ENCODE measurements around the gene STAC3. TPM values are rescaled to one million over a fixed set of nuclear protein-coding genes. Genes with fewer than 3 reads are reported as not detected.

The STAC3 gene
- total and polyA plus RNA-seq, 2 experiments from 2014 or later, result 0.48 to 3.0 TPM

- TF ChIP-seq ZNF462 (CRISPR knock-in tag; IDR thresholded peaks at IDR 0.05) (no peak), JUNB (IDR thresholded peaks at IDR 0.05; ENCODE audit: unreplicated experiment) (no peak)
Observed at GRCh38 chr12:57196956-57197355, 54.0 kb downstream of the STAC3 start (continued).

- H2AFZ ChIP-seq, result no peak overlapping the region
- no peak overlapping the region for H3K4me2 ChIP-seq
- peaks cover 16% of the 10 kb centered on the region for H3K27me3 Mint-ChIP-seq (ENCODE audit: insufficient read depth, low read depth, poor library complexity)
- no peaks in the 10 kb centered on the region for H3K4me1 ChIP-seq (ENCODE audit: insufficient read depth)
- ATAC-seq (no peak), DNase-seq (ENCODE audit: low spot score) (no peak)
- no peaks in the 10 kb centered on the region for H3K4me1 Mint-ChIP-seq
- no peak overlapping the region for H3K4me3 ChIP-seq
- 0 out of 2 replicates have a peak, but pooled peaks cover 5% of the 10 kb centered on the region for H3F3A ChIP-seq (replicated peaks; ENCODE audit: low read depth)
- no peak overlapping the region for H3K27ac Mint-ChIP-seq
- no peak overlapping the region for H3K27ac ChIP-seq (ENCODE audit: low read depth)
- H3K9me3 Mint-ChIP-seq, result no peaks in the 10 kb centered on the region; the same call in 2 of the 3 replicates
- peaks cover 30% of the 10 kb centered on the region for H3K36me3 ChIP-seq (ENCODE audit: insufficient read depth)
- H3K36me3 Mint-ChIP-seq (ENCODE audit: low read depth), result peaks cover 91% of the 10 kb centered on the region
- H4K20me1 ChIP-seq (replicated peaks; ENCODE audit: insufficient read depth), result no peaks in the 10 kb centered on the region; the same call in 1 of the 2 replicates
- no peaks in the 10 kb centered on the region for H3K79me2 ChIP-seq (replicated peaks; ENCODE audit: insufficient read depth)
- no peak overlapping the region; the same call in 2 of the 3 replicates for H3K4me3 Mint-ChIP-seq
- H3K9me2 ChIP-seq (ENCODE audit: insufficient read depth), result no peaks in the 10 kb centered on the region
- no peaks in the 10 kb centered on the region for H3K27me3 ChIP-seq (ENCODE audit: insufficient read depth)
- TF ChIP-seq CTCF (conservative IDR thresholded peaks at IDR 0.05; ENCODE audit: low read depth in 2 of 2), result no peak
- no peak for TF ChIP-seq STAT1 (IDR thresholded peaks at IDR 0.05; ENCODE audit: unreplicated experiment)
- no peak for TF ChIP-seq ZNF331 (CRISPR knock-in tag; IDR thresholded peaks at IDR 0.05; ENCODE audit: low read depth)
- no peak for TF ChIP-seq ZNF114 (CRISPR knock-in tag; IDR thresholded peaks at IDR 0.05)
- TF ChIP-seq POLR2AphosphoS5 (IDR thresholded peaks at IDR 0.05; ENCODE audit: low read depth), result no peak
- no peak for TF ChIP-seq NANOG (IDR thresholded peaks at IDR 0.05; ENCODE audit: borderline replicate concordance)
- no peak for TF ChIP-seq ETS1 (IDR thresholded peaks at IDR 0.05)
- no peak for TF ChIP-seq EZH2phosphoT487 (IDR thresholded peaks at IDR 0.05; ENCODE audit: unreplicated experiment)
Observed at GRCh38 chr12:57196439-57196838, 54.5 kb downstream of the STAC3 start.

All from GM23338 (cell line).